Central memory CD8-positive, alpha-beta T cell (primary cell): ENCODE measurements around the gene ANKRD13A.
"Not testable (repeated sequence)": the region's sequence is repeated elsewhere in the genome, so short reads cannot be mapped to it uniquely, and the experiment has no call there.

ENCODE experiments used
- ATAC-seq: fragments of 150-1000 bp; cut with Tn5 transposase; replicated peaks from 2 replicates; pipeline ENCODE4 v1.10.0; 2022; ENCODE audit warnings: mild to moderate bottlenecking, moderate FRiP score, moderate number of reproducible peaks; ENCODE audit not compliant: poor library complexity, severe bottlenecking; ENCODE audit errors: extremely low read depth
- DNase-seq, 2 donors: peaks; one replicate each; pipeline ENCODE4 v3.0.0; 2021; ENCODE audit warnings: low spot score in 2 of 2
- H3K27ac Mint-ChIP-seq: one replicate; pipeline ENCODE4 v1.8.0; 2022; ENCODE audit warnings: low read depth, mild to moderate bottlenecking, moderate library complexity, mixed read lengths
- H3K27me3 Mint-ChIP-seq: one replicate; pipeline ENCODE4 v1.8.0; 2022; ENCODE audit warnings: mixed read lengths
- H3K36me3 Mint-ChIP-seq: one replicate; pipeline ENCODE4 v1.8.0; 2022; ENCODE audit warnings: mild to moderate bottlenecking, moderate library complexity, mixed read lengths; ENCODE audit not compliant: insufficient read depth
- H3K4me1 Mint-ChIP-seq: one replicate; pipeline ENCODE4 v1.8.0; 2022; ENCODE audit warnings: mixed read lengths
- H3K4me3 Mint-ChIP-seq: one replicate; pipeline ENCODE4 v1.8.0; 2022; ENCODE audit warnings: mild to moderate bottlenecking, moderate library complexity, mixed read lengths
- H3K9me3 Mint-ChIP-seq: one replicate; pipeline ENCODE4 v1.8.0; 2022; ENCODE audit warnings: mixed read lengths

The ANKRD13A gene

DNA sequence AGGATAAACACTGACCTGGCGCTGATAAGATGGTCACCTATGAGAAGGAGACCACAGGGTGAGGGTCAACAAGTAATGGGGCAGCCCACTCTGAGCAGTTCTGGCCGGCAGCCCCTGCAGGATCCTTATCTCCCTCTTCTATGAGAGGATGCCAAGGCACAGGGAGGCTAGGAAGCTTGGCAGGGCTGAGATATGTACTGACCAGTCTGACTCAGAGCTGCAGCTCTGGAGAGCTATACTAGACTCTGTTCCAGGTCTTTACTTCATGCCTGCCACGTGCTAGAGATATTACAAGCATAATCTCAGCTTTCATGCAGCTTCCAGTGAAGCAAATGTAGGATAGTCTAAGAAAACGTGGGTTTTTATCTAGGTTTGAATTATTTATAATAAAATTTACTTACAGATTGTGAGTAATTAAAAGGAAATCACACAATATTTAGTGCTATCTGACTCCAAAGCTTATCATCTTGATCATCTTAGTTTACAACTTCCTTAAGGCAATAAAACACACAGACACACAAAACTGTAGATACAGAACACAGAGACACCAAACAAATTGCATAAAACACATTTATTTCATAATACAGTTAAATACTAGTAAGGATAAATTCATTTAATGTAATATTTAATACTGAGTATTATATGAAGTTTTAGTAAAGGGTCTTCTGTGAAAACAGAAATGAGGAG lies 35.3 kb upstream of the ANKRD13A start:
- H3K4me3 Mint-ChIP-seq: no peak overlapping the region
- peak overlapping the region; percentile 64 for H3K27ac Mint-ChIP-seq
- H3K36me3 Mint-ChIP-seq: peaks cover 66% of the 10 kb centered on the region
- H3K4me1 Mint-ChIP-seq: peaks cover 25% of the 10 kb centered on the region
- DNase-seq: no peak
- no peaks in the 10 kb centered on the region for H3K9me3 Mint-ChIP-seq
- no peak for ATAC-seq
- H3K27me3 Mint-ChIP-seq: no peaks in the 10 kb centered on the region

DNA sequence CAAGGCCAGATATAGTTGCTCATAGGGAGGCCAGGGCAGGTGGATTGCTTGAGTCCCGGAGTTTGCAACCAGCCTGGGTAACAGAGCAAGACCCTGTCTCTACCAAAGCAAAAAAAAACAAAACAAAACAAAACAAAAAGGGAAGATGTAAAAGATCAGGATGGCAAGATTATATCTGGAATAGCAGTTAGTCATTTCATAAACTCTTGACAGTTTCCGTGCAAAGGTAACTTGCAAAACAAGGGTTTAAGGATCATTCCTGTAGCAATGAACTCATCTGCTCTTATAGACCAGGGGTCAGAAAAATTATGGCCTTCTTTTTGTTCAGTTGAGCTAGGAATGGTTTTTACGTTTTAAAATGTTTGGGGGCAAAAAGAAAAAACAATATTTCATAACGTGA lies 32.7 kb upstream of the ANKRD13A start:
- no peak for DNase-seq
- H3K36me3 Mint-ChIP-seq: peaks cover 64% of the 10 kb centered on the region

DNA sequence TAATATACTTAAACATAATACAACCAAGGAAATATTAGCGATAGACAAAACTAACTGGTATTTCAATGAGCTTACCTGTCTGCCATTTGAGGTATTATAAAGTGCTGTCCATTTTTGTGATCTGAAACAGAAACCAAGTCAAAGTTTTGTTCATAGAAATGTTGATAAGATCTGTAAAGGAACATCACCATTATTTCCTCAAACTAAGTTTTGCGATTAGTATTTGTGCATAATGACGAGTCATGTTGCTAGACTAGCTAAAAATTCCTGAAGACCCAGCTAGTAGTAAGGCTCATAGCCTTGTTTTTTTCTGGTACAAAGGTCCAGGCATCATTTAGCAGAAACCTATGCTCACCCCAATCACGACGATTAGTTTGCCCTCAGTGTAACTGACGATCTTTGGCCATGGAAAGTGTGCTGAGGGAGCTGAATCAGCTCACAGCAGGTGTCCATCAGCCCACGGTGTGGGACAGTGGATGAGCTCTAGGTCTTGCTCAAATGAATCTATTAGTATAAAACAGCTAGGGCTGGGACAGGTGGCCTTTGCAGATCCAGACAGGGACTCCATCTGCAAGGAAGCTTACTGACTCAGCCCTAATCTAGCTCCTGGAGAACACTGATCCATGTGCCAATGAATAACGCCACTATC lies 31.7 kb upstream of the ANKRD13A start:
- Mint-ChIP-seq H3K4me3 (peak overlapping the region; percentile 49), H3K4me1 (peaks cover 25% of the 10 kb centered on the region), H3K27me3 (no peaks in the 10 kb centered on the region), H3K36me3 (peaks cover 68% of the 10 kb centered on the region), H3K9me3 (no peaks in the 10 kb centered on the region), H3K27ac (peak overlapping the region; percentile 82)
- no peak for DNase-seq
- no peak for ATAC-seq

More for the DNA sequence above, 32.7 kb upstream of the ANKRD13A start:
- H3K9me3 Mint-ChIP-seq: no peaks in the 10 kb centered on the region
- no peaks in the 10 kb centered on the region for H3K27me3 Mint-ChIP-seq
- peak overlapping the region; percentile 91 for H3K27ac Mint-ChIP-seq
- no peak for ATAC-seq
- H3K4me1 Mint-ChIP-seq: peaks cover 25% of the 10 kb centered on the region
- no peak overlapping the region for H3K4me3 Mint-ChIP-seq

DNA sequence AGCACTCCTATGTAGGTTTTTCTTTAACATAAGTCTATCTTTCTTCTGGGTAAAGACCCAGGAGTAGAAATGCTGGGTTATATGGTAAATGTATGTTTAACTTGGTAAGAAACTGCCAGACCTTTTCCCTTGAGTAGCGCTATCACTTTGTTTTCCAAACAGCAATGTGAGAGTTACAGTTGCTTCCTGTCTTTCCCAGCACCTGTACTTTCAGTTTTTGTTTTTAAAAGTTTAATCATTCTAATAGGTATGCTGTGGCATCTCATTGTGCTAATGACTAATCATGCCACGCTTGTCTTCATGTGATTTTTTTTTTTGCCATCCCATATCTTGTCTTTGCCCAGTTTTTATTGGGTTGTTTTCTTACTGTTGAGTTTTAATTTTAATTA lies 31.2 kb upstream of the ANKRD13A start:
- peak overlapping the region; percentile 82 for H3K27ac Mint-ChIP-seq
- H3K9me3 Mint-ChIP-seq: no peaks in the 10 kb centered on the region
- peaks cover 69% of the 10 kb centered on the region for H3K36me3 Mint-ChIP-seq
- DNase-seq (no peak), ATAC-seq (peak; percentile 46)
- peak overlapping the region; percentile 49 for H3K4me3 Mint-ChIP-seq
- H3K27me3 Mint-ChIP-seq: no peaks in the 10 kb centered on the region
- H3K4me1 Mint-ChIP-seq: peaks cover 25% of the 10 kb centered on the region

DNA sequence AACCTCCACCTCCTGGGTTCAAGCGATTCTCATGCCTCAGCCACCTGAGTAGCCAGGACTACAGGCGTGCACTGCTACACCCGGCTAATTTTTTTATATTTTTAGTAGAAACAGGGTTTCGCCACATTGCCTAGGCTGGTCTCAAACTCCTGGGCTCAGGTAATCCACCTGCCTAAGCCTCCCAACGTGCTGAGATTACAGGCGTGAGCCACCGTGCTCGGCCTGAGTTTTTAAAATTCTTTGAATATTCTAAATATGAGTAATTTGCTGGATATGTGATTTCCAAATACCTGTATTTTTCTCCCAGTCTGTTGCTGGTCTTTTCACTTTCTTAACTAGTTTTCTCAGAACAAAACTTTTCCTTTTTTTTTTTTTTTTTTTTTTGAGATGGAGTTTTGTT lies 30.4 kb upstream of the ANKRD13A start:
- H3K4me3 Mint-ChIP-seq: no peak overlapping the region
- ATAC-seq: no peak
- peaks cover 70% of the 10 kb centered on the region for H3K36me3 Mint-ChIP-seq
- H3K27ac Mint-ChIP-seq: peak overlapping the region; percentile 82
- H3K9me3 Mint-ChIP-seq: no peaks in the 10 kb centered on the region
- H3K27me3 Mint-ChIP-seq: no peaks in the 10 kb centered on the region
- no peak for DNase-seq
- H3K4me1 Mint-ChIP-seq: peaks cover 26% of the 10 kb centered on the region

DNA sequence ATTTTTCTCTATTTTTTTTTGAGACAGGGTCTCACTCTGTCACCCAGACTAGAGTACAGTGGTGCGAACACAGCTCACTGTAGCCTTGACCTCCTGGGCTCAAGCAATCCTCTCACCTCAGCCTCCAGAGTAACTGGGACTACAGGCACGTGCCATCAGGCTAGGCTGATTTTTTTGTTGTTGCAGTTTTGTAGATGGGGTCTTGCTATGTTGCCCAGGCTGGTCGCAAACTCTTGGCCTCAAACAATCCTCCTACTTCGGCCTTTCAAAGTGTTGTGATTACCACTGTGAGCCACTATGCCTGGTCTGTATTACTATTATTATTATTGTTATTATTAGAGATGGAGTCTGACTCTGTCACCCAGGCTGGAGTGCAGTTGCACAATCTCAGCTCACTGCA lies 26.4 kb upstream of the ANKRD13A start:
- no peak for DNase-seq
- peaks cover 11% of the 10 kb centered on the region for H3K4me1 Mint-ChIP-seq
- H3K27ac Mint-ChIP-seq: peak overlapping the region; percentile 93

DNA sequence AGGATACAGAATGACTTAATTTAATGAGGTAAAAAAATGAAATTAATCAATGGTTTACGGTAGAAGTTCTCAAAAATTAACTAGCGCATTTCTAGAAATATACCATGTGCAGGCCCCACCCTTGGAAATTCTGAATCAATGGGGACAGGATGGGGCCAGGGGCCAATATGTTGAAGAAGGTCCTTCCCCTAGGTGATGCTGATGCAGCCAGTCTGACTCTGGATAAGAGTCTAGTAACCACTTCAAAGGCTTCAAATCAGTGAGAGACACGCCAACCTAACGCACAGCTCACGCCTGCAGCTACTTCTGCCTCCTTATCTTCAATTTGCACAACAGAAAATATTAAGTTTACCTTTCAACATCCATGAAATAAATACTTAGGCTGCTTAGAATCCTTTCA lies 17.9 kb upstream of the ANKRD13A start:
- ATAC-seq (peak; percentile 40), DNase-seq (no peak)
- H3K27me3 Mint-ChIP-seq: no peaks in the 10 kb centered on the region
- H3K36me3 Mint-ChIP-seq: peaks cover 82% of the 10 kb centered on the region
- no peak overlapping the region for H3K4me3 Mint-ChIP-seq
- peaks cover 22% of the 10 kb centered on the region for H3K4me1 Mint-ChIP-seq
- peak overlapping the region; percentile 57 for H3K27ac Mint-ChIP-seq
- H3K9me3 Mint-ChIP-seq: no peaks in the 10 kb centered on the region

More for the DNA sequence above, 26.4 kb upstream of the ANKRD13A start:
- Mint-ChIP-seq H3K9me3 (no peaks in the 10 kb centered on the region), H3K4me3 (no peak overlapping the region), H3K27me3 (no peaks in the 10 kb centered on the region), H3K36me3 (peaks cover 76% of the 10 kb centered on the region)
- ATAC-seq: no peak

DNA sequence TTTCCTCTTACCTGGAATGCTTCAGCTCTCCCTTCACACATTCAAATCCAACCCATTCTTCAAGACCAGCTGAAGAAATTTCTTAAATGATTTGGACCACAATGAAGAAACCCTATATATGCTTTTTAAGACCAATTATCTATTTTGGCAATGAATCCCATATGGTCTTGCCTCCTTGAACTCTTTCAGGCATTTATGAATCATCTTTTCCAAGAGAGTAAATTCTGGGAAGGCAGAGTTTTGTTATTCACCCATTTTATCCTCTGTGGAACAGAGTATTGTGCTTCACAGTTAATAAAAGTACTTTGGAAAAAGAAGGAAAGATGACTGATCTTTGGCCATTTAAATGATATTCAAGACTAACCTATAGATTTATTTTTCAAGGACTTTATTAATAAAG lies 17.0 kb upstream of the ANKRD13A start:
- Mint-ChIP-seq H3K4me3 (no peak overlapping the region), H3K4me1 (peaks cover 22% of the 10 kb centered on the region), H3K36me3 (peaks cover 82% of the 10 kb centered on the region)

GRCh38 chr12:109983432-109984142 lies 15.6 kb upstream of the ANKRD13A start:
- Mint-ChIP-seq H3K27me3 (no peaks in the 10 kb centered on the region), H3K4me1 (peaks cover 18% of the 10 kb centered on the region), H3K27ac (no peak overlapping the region), H3K4me3 (no peak overlapping the region), H3K9me3 (no peaks in the 10 kb centered on the region), H3K36me3 (peaks cover 81% of the 10 kb centered on the region)
- no peak for ATAC-seq
- DNase-seq: no peak

More for the DNA sequence above, 17.0 kb upstream of the ANKRD13A start:
- Mint-ChIP-seq H3K9me3 (no peaks in the 10 kb centered on the region), H3K27me3 (no peaks in the 10 kb centered on the region), H3K27ac (peak overlapping the region; percentile 57)
- no peak for DNase-seq
- no peak for ATAC-seq

GRCh38 chr12:109986236-109986635 lies 13.0 kb upstream of the ANKRD13A start:
- H3K4me3 Mint-ChIP-seq, DNase-seq, ATAC-seq, H3K9me3 Mint-ChIP-seq, H3K27me3 Mint-ChIP-seq: not testable (repeated sequence)
- peaks cover 19% of the 10 kb centered on the region for H3K4me1 Mint-ChIP-seq
- H3K27ac Mint-ChIP-seq: peak overlapping the region; percentile 22
- H3K36me3 Mint-ChIP-seq: peaks cover 81% of the 10 kb centered on the region

DNA sequence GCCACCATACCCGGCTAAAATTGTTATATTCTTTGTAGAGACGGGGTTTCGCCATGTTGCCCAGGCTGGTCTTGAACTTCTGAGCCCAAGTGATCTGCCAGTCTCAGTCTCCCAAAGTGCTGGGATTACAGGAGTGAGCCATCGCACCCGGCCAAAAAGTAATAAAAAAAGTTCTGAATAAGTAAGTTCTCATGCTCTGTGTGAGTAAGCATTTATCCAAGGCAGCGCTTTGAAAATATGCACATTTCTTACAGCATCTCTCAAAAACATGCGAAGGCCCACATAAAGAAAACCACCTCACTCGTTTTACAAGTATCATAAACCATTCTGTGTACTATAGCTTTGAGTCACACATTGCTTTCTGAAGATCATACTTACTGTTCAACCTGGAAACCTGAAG lies 11.6 kb upstream of the ANKRD13A start:
- peaks cover 16% of the 10 kb centered on the region for H3K4me1 Mint-ChIP-seq
- no peaks in the 10 kb centered on the region for H3K27me3 Mint-ChIP-seq
- H3K36me3 Mint-ChIP-seq: peaks cover 79% of the 10 kb centered on the region
- no peaks in the 10 kb centered on the region for H3K9me3 Mint-ChIP-seq
- H3K4me3 Mint-ChIP-seq: no peak overlapping the region
- ATAC-seq (no peak), DNase-seq (no peak)
- H3K27ac Mint-ChIP-seq: no peak overlapping the region

DNA sequence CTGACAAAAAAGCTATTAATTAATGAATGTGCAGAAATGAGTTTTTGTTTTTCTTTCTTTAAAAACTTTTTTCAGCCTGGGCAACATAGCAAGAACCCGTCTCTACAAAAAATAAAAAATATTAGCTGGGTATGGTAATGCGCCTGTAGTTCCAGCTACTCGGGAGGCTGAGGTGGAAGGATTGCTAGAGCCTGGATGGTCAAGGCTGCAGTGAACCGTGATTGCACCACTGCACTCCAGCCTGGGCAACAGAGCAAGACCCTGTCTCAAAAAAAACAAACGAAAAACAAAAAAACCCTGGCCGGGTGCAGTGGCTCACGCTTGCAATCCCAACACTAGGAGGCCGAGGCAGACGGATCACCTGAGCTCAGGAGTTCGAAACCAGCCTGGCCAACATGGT lies 11.0 kb upstream of the ANKRD13A start:
- Mint-ChIP-seq H3K36me3 (peaks cover 72% of the 10 kb centered on the region), H3K4me3 (no peak overlapping the region), H3K27me3 (no peaks in the 10 kb centered on the region), H3K27ac (no peak overlapping the region), H3K4me1 (peaks cover 23% of the 10 kb centered on the region), H3K9me3 (no peaks in the 10 kb centered on the region)
- ATAC-seq: no peak
- DNase-seq: no peak

- no peak for DNase-seq
- Mint-ChIP-seq H3K4me1 (peaks cover 27% of the 10 kb centered on the region), H3K9me3 (no peaks in the 10 kb centered on the region), H3K27me3 (no peaks in the 10 kb centered on the region), H3K36me3 (peaks cover 67% of the 10 kb centered on the region), H3K4me3 (no peak overlapping the region), H3K27ac (no peak overlapping the region)
- no peak for ATAC-seq
These were observed 10.3 kb upstream of the ANKRD13A start for GRCh38 chr12:109988903-109989302.
